ENCODE measurements around the gene TSTD1.

GRCh38 chr1:161073474-161074121 lies 34.8 kb upstream of the TSTD1 start:
- TF ChIP-seq POLR2A (IDR thresholded peaks at IDR 0.05) (no peak), CTCF (IDR thresholded peaks at IDR 0.05) (no peak)
